ENCODE measurements around the gene MOB1A. TPM values are rescaled to one million over a fixed set of nuclear protein-coding genes. Genes with fewer than 3 reads are reported as not detected.

The MOB1A gene
- total and polyA plus RNA-seq, 2 of the 8 experiments (the other 6 are each of a cell fraction or from before 2014, with no cell fraction given), result 21.6 to 91.7 TPM

DNA sequence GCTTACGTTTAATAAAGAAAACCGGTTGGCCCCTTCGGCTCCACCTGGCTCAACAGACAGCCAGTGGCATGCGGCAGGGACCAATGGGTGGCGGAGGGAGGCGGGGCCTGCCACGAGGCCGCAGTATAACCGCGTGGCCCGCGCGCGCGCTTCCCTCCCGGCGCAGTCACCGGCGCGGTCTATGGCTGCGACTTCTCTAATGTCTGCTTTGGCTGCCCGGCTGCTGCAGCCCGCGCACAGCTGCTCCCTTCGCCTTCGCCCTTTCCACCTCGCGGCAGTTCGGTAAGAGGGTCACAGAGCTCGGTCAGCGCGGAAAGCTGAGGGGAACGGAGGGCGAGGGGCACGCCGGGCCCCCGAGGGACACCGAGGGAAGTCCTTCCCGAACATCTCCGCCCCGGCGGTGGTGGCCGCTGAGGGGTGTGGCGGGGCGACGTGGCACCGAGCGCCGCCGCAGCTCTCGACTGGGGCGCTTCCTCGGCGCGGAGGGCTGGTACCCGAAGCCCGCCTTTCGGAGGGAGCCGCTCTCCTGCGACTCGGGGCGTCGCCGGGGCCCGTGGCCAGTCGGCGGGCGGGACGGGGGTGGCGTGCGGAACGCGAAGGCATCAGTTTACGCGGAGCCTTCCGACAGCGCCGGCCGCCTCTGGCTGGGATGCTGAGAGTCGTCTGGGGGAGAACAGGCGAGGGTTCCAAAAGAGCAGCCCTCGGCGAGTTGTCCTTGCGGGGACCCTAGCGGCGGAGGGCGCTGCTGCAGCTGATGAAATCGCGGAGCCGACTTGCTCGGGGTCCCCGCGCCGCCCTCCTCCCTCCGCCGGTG lies 20.0 kb upstream of the MOB1A start, which contains the start of gene MTHFD2 (continued):
- 0 out of 2 replicates have a peak, but pooled peaks have one; percentile 36 for TF ChIP-seq BACH1 (IDR thresholded peaks at IDR 0.05; ENCODE audit: low read length)
- no peak for TF ChIP-seq BCL11A (IDR thresholded peaks at IDR 0.05; ENCODE audit: low read depth in 2 of 2, low read length in 2 of 2)
- TF ChIP-seq EP300 (IDR thresholded peaks at IDR 0.05; ENCODE audit: borderline replicate concordance in 1 of 2, low read depth in 2 of 2, low read length in 2 of 2), result peak in 1 of 2 experiments; percentile 66; a peak in 1 of 3 replicates
- TF ChIP-seq, protein P1, sequence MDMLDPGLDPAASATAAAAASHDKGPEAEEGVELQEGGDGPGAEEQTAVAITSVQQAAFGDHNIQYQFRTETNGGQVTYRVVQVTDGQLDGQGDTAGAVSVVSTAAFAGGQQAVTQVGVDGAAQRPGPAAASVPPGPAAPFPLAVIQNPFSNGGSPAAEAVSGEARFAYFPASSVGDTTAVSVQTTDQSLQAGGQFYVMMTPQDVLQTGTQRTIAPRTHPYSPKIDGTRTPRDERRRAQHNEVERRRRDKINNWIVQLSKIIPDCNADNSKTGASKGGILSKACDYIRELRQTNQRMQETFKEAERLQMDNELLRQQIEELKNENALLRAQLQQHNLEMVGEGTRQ (IDR thresholded peaks at IDR 0.05; ENCODE audit: low read length), result no peak
- TF ChIP-seq, protein P2, sequence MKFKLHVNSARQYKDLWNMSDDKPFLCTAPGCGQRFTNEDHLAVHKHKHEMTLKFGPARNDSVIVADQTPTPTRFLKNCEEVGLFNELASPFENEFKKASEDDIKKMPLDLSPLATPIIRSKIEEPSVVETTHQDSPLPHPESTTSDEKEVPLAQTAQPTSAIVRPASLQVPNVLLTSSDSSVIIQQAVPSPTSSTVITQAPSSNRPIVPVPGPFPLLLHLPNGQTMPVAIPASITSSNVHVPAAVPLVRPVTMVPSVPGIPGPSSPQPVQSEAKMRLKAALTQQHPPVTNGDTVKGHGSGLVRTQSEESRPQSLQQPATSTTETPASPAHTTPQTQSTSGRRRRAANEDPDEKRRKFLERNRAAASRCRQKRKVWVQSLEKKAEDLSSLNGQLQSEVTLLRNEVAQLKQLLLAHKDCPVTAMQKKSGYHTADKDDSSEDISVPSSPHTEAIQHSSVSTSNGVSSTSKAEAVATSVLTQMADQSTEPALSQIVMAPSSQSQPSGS (IDR thresholded peaks at IDR 0.05; ENCODE audit: low read length), result peak; percentile 70
- no peak for TF ChIP-seq NANOG (IDR thresholded peaks at IDR 0.05; ENCODE audit: insufficient read depth, low read depth, low read length, poor library complexity, severe bottlenecking)
- no peak for TF ChIP-seq TCF12 (IDR thresholded peaks at IDR 0.05; ENCODE audit: low read depth, low read length)
- 0 out of 2 replicates have a peak, but pooled peaks have one; percentile 36 for TF ChIP-seq JUND (IDR thresholded peaks at IDR 0.05; ENCODE audit: low read length)
- peak; percentile 69; the same call in 1 of the 2 replicates for TF ChIP-seq CHD1 (IDR thresholded peaks at IDR 0.05; ENCODE audit: low read depth, low read length)
- TF ChIP-seq SAP30 (IDR thresholded peaks at IDR 0.05; ENCODE audit: insufficient read depth, insufficient replicate concordance, low read length), result no peak
- no peak; a peak in 1 of 4 replicates for TF ChIP-seq HDAC2 (IDR thresholded peaks at IDR 0.05; ENCODE audit: borderline replicate concordance in 1 of 2, low read depth in 2 of 2, low read length in 2 of 2)
- no peak for TF ChIP-seq POU5F1 (IDR thresholded peaks at IDR 0.05; ENCODE audit: low read depth, low read length)
- TF ChIP-seq SP4 (IDR thresholded peaks at IDR 0.05; ENCODE audit: low read length), result no peak; the same call in 1 of the 2 replicates
- TF ChIP-seq SRF (IDR thresholded peaks at IDR 0.05; ENCODE audit: low read depth, low read length), result no peak
- TF ChIP-seq, protein P3, sequence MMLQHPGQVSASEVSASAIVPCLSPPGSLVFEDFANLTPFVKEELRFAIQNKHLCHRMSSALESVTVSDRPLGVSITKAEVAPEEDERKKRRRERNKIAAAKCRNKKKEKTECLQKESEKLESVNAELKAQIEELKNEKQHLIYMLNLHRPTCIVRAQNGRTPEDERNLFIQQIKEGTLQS (IDR thresholded peaks at IDR 0.05; ENCODE audit: insufficient read depth, low read depth, low read length), result 0 out of 2 replicates have a peak, but pooled peaks have one; percentile 54
- no peak for TF ChIP-seq HDAC6 (IDR thresholded peaks at IDR 0.05; ENCODE audit: low read depth, low read length)
- no peak for TF ChIP-seq RFX5 (IDR thresholded peaks at IDR 0.05; ENCODE audit: borderline replicate concordance, low read depth, low read length)
- TF ChIP-seq CEBPB (IDR thresholded peaks at IDR 0.05; ENCODE audit: low read depth, low read length), result peak; percentile 94
- 0 out of 2 replicates have a peak, but pooled peaks have one; percentile 40 for TF ChIP-seq CREB1 (IDR thresholded peaks at IDR 0.05)
- TF ChIP-seq POLR2A (IDR thresholded peaks at IDR 0.05; ENCODE audit: control extremely low read depth in 1 of 2, low read depth in 2 of 2, low read length in 2 of 2), result peak; percentile 98

All from H1 (cell line).